ENCODE results near the gene MEP1A. TPM values are rescaled to one million over a fixed set of nuclear protein-coding genes. Genes with fewer than 3 reads are reported as not detected.

Gene MEP1A
- total and polyA plus RNA-seq, 9 of the 15 experiments (the other 6 are each of a cell fraction or from before 2014, with no cell fraction given): not detected

DNA sequence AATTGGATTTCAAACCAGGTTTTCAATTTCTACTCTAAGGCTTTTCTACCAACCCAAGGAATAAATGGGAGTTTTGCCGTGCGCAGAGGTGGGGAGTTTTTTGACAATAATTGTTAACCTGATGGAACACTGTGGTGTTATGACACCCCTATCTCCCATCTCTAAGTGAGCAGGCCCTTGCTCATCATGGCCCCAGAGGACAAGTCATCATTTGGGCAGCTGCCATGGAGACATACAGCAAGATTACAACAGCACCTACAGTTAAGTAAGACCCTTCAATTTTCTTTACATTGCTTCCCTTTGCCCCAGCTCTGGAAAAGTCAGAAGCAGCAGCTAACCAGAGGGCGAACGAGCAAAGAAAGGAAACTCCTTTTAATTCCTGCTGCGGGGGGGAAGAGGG lies 74.2 kb downstream of the MEP1A start:
- Histone ChIP-seq H3K9ac (ENCODE audit: insufficient read depth in 1 of 2, low read depth in 2 of 2, low read length in 2 of 2) (no peak overlapping the region), H3K4me1 (replicated peaks in 1 of 2; ENCODE audit: control insufficient read depth in 2 of 2, insufficient read depth in 2 of 2, low read length in 2 of 2) (no peaks in the 10 kb centered on the region), H4K20me1 (replicated peaks; ENCODE audit: control insufficient read depth, insufficient read depth, low read length) (no peaks in the 10 kb centered on the region), H3K27me3 (ENCODE audit: control insufficient read depth in 2 of 2, insufficient read depth in 2 of 2, low read length in 2 of 2) (peaks cover 0 to 6% of the 10 kb centered on the region in 2 experiments; a peak in 2 of 5 replicates), H3K27ac (ENCODE audit: extremely low read depth, low read depth, low read length) (no peak overlapping the region), H3K36me3 (ENCODE audit: control insufficient read depth, insufficient read depth, low read length) (no peaks in the 10 kb centered on the region), H3K9me1 (ENCODE audit: control insufficient read depth, insufficient read depth, low read length) (no peaks in the 10 kb centered on the region), H3K4me2 (ENCODE audit: insufficient read depth, low read length) (no peak overlapping the region), H3K9me3 (replicated peaks; ENCODE audit: control insufficient read depth, insufficient read depth, low read depth, low read length) (no peaks in the 10 kb centered on the region), H3K79me2 (ENCODE audit: control insufficient read depth, insufficient read depth, low read length) (no peaks in the 10 kb centered on the region), H3K4me3 (no peak overlapping the region), H2AFZ (ENCODE audit: low read depth, low read length) (no peak overlapping the region)
- TF ChIP-seq PYGO2 (tag; IDR thresholded peaks at IDR 0.05) (no peak), HDAC3 (IDR thresholded peaks at IDR 0.05; ENCODE audit: borderline replicate concordance, partially characterized antibody) (no peak), ZSCAN32 (CRISPR knock-in tag; IDR thresholded peaks at IDR 0.05) (no peak)
- TF ChIP-seq, protein P1, sequence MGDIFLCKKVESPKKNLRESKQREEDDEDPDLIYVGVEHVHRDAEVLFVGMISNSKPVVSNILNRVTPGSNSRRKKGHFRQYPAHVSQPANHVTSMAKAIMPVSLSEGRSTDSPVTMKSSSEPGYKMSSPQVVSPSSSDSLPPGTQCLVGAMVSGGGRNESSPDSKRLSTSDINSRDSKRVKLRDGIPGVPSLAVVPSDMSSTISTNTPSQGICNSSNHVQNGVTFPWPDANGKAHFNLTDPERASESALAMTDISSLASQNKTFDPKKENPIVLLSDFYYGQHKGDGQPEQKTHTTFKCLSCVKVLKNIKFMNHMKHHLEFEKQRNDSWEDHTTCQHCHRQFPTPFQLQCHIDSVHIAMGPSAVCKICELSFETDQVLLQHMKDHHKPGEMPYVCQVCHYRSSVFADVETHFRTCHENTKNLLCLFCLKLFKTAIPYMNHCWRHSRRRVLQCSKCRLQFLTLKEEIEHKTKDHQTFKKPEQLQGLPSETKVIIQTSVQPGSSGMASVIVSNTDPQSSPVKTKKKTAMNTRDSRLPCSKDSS (IDR thresholded peaks at IDR 0.05; ENCODE audit: low read depth, partially characterized antibody): no peak
- intact Hi-C loops (cut with micrococcal nuclease) (no loop called here), in situ Hi-C loops (cut with MboI) (no loop called here)
- BruUV-seq (replicated peaks): no TSS peak
- FAIRE-seq (no peak), ATAC-seq (no peak), DNase-seq (ENCODE audit: extremely low read depth in 1 of 4, low spot score in 3 of 4) (no peak)
- 0% methylated on average over 5 of the region's 5 CpGs for WGBS (ENCODE audit: insufficient coverage, low coverage, missing lambda C conversion rate)
- ChIA-PET POLR2A (no interaction called here), CTCF (ENCODE audit: low intra/inter-chr PET ratio) (no interaction called here)

DNA sequence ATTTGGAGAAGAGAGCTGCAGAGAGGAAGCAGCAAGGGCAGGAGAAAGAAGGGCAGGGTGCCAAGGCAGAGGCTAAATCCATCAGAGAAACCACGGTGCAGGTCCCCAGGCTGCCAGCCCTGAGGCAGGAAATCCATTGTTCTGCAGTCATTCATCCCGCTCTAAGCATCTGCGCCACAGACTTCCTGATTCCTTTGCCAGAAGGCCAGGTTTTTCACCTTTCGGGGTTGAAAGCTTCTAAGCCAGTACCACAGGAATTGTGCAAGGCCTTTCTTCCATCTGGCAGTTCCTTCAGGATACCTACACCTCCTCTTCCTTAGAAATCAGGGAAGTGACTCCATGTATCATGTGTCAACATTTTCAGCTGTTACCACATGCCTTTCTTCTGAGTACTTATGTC lies 82.9 kb downstream of the MEP1A start:
- ATAC-seq (no peak), FAIRE-seq (no peak), DNase-seq (ENCODE audit: extremely low read depth in 1 of 4, low spot score in 3 of 4) (no peak)
- H2AFZ ChIP-seq (ENCODE audit: low read depth, low read length): no peak overlapping the region
- no peaks in the 10 kb centered on the region for H3K27me3 ChIP-seq (ENCODE audit: control insufficient read depth in 2 of 2, insufficient read depth in 2 of 2, low read length in 2 of 2)
- H3K4me2 ChIP-seq (ENCODE audit: insufficient read depth, low read length): no peak overlapping the region
- no peak overlapping the region for H3K27ac ChIP-seq (ENCODE audit: extremely low read depth, low read depth, low read length)
- intact Hi-C loops (cut with micrococcal nuclease): no loop called here
- no peak overlapping the region for H3K4me3 ChIP-seq
- no peaks in the 10 kb centered on the region for H3K79me2 ChIP-seq (ENCODE audit: control insufficient read depth, insufficient read depth, low read length)
- ChIA-PET POLR2A (no interaction called here), CTCF (ENCODE audit: low intra/inter-chr PET ratio) (no interaction called here)
- 2% methylated on average over 4 of the region's 4 CpGs for WGBS (ENCODE audit: insufficient coverage, low coverage, missing lambda C conversion rate)
- no peaks in the 10 kb centered on the region for H4K20me1 ChIP-seq (replicated peaks; ENCODE audit: control insufficient read depth, insufficient read depth, low read length)
- no TSS peak for BruUV-seq (replicated peaks)
- no peak overlapping the region for H3K9ac ChIP-seq (ENCODE audit: insufficient read depth in 1 of 2, low read depth in 2 of 2, low read length in 2 of 2)
- no peaks in the 10 kb centered on the region for H3K36me3 ChIP-seq (ENCODE audit: control insufficient read depth, insufficient read depth, low read length)
- no peaks in the 10 kb centered on the region for H3K9me3 ChIP-seq (replicated peaks; ENCODE audit: control insufficient read depth, insufficient read depth, low read depth, low read length)
- no peaks in the 10 kb centered on the region for H3K4me1 ChIP-seq (replicated peaks in 1 of 2; ENCODE audit: control insufficient read depth in 2 of 2, insufficient read depth in 2 of 2, low read length in 2 of 2)
- TF ChIP-seq CBX3 (IDR thresholded peaks at IDR 0.05; ENCODE audit: borderline replicate concordance in 1 of 2, low read length in 2 of 2): no peak
- H3K9me1 ChIP-seq (ENCODE audit: control insufficient read depth, insufficient read depth, low read length): no peaks in the 10 kb centered on the region
- in situ Hi-C loops (cut with MboI): no loop called here

Data from K562 (cell line).